ENCODE data around the gene PILRA.
"Not testable (repeated sequence)": the region's sequence is repeated elsewhere in the genome, so short reads cannot be mapped to it uniquely, and the experiment has no call there.

- not testable (repeated sequence) for TF ChIP-seq MYC (IDR thresholded peaks at IDR 0.05; ENCODE audit: insufficient read depth, insufficient read length, insufficient replicate concordance, low read length, severe bottlenecking); SMC3 (IDR thresholded peaks at IDR 0.05; ENCODE audit: borderline replicate concordance, low read length); PRDM15 (CRISPR knock-in tag; IDR thresholded peaks at IDR 0.05); POLR2AphosphoS5 (IDR thresholded peaks at IDR 0.05; ENCODE audit: low read length)
Measured at GRCh38 chr7:100447363-100447762, 74.1 kb downstream of the PILRA start.
